ENCODE data around the gene SNX1.

GRCh38 chr15:64110950-64111678 is 15.3 kb downstream of the SNX1 start:
- TF ChIP-seq EZH2 (IDR thresholded peaks at IDR 0.05; ENCODE audit: low read length, unreplicated experiment) = no peak
- TF ChIP-seq CTCF (conservative IDR thresholded peaks at IDR 0.05; ENCODE audit: low read depth, low read length) = no peak
- no peak for TF ChIP-seq EZH2phosphoT487 (IDR thresholded peaks at IDR 0.05; ENCODE audit: borderline replicate concordance, low read length)
